ENCODE results near the gene TXNDC8. TPM values are rescaled to one million over a fixed set of nuclear protein-coding genes. Genes with fewer than 3 reads are reported as not detected.

TXNDC8 gene
- total RNA-seq, 4 donors from 2014 or later = not detected

- H3K27me3 ChIP-seq = no peaks in the 10 kb centered on the region
- TF ChIP-seq POLR2A (IDR thresholded peaks at IDR 0.05) = no peak
- TF ChIP-seq, protein P1, sequence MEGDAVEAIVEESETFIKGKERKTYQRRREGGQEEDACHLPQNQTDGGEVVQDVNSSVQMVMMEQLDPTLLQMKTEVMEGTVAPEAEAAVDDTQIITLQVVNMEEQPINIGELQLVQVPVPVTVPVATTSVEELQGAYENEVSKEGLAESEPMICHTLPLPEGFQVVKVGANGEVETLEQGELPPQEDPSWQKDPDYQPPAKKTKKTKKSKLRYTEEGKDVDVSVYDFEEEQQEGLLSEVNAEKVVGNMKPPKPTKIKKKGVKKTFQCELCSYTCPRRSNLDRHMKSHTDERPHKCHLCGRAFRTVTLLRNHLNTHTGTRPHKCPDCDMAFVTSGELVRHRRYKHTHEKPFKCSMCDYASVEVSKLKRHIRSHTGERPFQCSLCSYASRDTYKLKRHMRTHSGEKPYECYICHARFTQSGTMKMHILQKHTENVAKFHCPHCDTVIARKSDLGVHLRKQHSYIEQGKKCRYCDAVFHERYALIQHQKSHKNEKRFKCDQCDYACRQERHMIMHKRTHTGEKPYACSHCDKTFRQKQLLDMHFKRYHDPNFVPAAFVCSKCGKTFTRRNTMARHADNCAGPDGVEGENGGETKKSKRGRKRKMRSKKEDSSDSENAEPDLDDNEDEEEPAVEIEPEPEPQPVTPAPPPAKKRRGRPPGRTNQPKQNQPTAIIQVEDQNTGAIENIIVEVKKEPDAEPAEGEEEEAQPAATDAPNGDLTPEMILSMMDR (IDR thresholded peaks at IDR 0.05) = no peak
- no peaks in the 10 kb centered on the region for H3K4me1 ChIP-seq
- no peak overlapping the region for H3K4me3 ChIP-seq
- DNase-seq = no peak
- H3K9me3 ChIP-seq = no peaks in the 10 kb centered on the region
- no peaks in the 10 kb centered on the region for H3K36me3 ChIP-seq
- no peak overlapping the region for H3K27ac ChIP-seq
Measured at GRCh38 chr9:110291921-110292557, 45.6 kb downstream of the TXNDC8 start.

GRCh38 chr9:110290001-110290400 lies 47.7 kb downstream of the TXNDC8 start:
- H3K9me3 ChIP-seq = no peaks in the 10 kb centered on the region

DNA sequence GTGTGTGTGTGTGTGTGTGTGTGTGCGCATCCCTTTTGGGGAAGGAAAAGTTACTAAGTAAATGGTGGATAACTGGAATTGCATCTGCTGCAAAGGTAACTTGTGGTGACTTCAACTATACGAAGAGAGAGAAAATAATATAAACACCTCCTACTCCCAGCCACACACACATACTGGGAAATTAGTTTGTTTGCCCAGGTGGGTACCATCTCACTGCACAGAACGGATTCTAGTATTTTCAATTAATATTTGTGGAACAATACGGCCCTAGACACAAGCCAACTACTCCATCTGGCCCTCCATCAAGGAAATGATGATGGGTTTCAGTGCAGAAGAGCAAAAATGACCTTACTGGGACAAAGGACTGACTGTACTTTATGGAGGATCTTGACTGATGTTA lies 49.2 kb downstream of the TXNDC8 start:
- Histone ChIP-seq H3K4me3 (no peak overlapping the region), H3K36me3 (no peaks in the 10 kb centered on the region), H3K27ac (no peak overlapping the region), H3K4me1 (peaks cover 0 to under 1% (median 0%) of the 10 kb centered on the region in 4 donors), H3K9me3 (no peaks in the 10 kb centered on the region), H3K27me3 (no peaks in the 10 kb centered on the region)
- TF ChIP-seq POLR2A (IDR thresholded peaks at IDR 0.05) = no peak
- TF ChIP-seq, protein P1 (IDR thresholded peaks at IDR 0.05) = no peak
- DNase-seq = no peak

More at GRCh38 chr9:110290001-110290400, 47.7 kb downstream of the TXNDC8 start:
- Histone ChIP-seq H3K27me3 (no peaks in the 10 kb centered on the region), H3K36me3 (no peaks in the 10 kb centered on the region), H3K4me3 (no peak overlapping the region), H3K4me1 (no peaks in the 10 kb centered on the region), H3K27ac (no peak overlapping the region)
- TF ChIP-seq POLR2A (IDR thresholded peaks at IDR 0.05) = no peak
- TF ChIP-seq, protein P1 (IDR thresholded peaks at IDR 0.05) = no peak
- DNase-seq = no peak

- DNase-seq = no peak
- TF ChIP-seq, protein P1 (IDR thresholded peaks at IDR 0.05) = no peak
- TF ChIP-seq POLR2A (IDR thresholded peaks at IDR 0.05) = no peak
- Histone ChIP-seq H3K27me3 (no peaks in the 10 kb centered on the region), H3K9me3 (no peaks in the 10 kb centered on the region), H3K27ac (no peak overlapping the region), H3K36me3 (no peaks in the 10 kb centered on the region), H3K4me3 (no peak overlapping the region), H3K4me1 (peaks cover 0 to 9% (median 0%) of the 10 kb centered on the region in 4 donors)
Measured at GRCh38 chr9:110287289-110287680, 50.4 kb downstream of the TXNDC8 start.

- peak in 1 of 3 donors; percentile 50 for DNase-seq
- peak overlapping the region in 2 of 4 donors; percentile 59 to 69 for H3K27ac ChIP-seq
- no peaks in the 10 kb centered on the region for H3K27me3 ChIP-seq
- H3K4me1 ChIP-seq = peaks cover 0 to 9% (median 0%) of the 10 kb centered on the region in 4 donors
- TF ChIP-seq, protein P1 (IDR thresholded peaks at IDR 0.05) = no peak
- no peak for TF ChIP-seq POLR2A (IDR thresholded peaks at IDR 0.05)
- no peaks in the 10 kb centered on the region for H3K9me3 ChIP-seq
- H3K4me3 ChIP-seq = peak overlapping the region in 1 of 4 donors; percentile 9
- no peaks in the 10 kb centered on the region for H3K36me3 ChIP-seq
Measured at GRCh38 chr9:110284211-110284844, 53.3 kb downstream of the TXNDC8 start.
